Mucosa of descending colon (tissue), 3 donors: Measurements from ENCODE around the gene VEZF1. TPM values are rescaled to one million over a fixed set of nuclear protein-coding genes. Genes with fewer than 3 reads are reported as not detected.

Source experiments
- ATAC-seq: fragments of 200-7000 bp; cut with Tn5 transposase; one replicate; pipeline ENCODE4 v1.9.1; 2020; ENCODE audit warnings: mild to moderate bottlenecking, moderate library complexity
- DNase-seq, 3 donors: peaks; one replicate each; pipeline ENCODE4 v3.0.0-alpha.2; 2020
- H3K36me3 ChIP-seq: fragments of 200-600 bp; one replicate; pipeline ENCODE4 v1.8.0; 2021; ENCODE audit warnings: low read depth, mild to moderate bottlenecking
- H3K4me1 ChIP-seq: fragments of 200-600 bp; one replicate; pipeline ENCODE4 v1.8.0; 2021; ENCODE audit warnings: low read depth, mild to moderate bottlenecking
- H3K4me3 ChIP-seq: fragments of 200-600 bp; one replicate; pipeline ENCODE4 v1.8.0; 2021; ENCODE audit warnings: mild to moderate bottlenecking
- H3K9me3 ChIP-seq: fragments of 200-600 bp; one replicate; pipeline ENCODE4 v1.8.0; 2021; ENCODE audit warnings: mild to moderate bottlenecking
- CTCF ChIP-seq: fragments of 200-600 bp; IDR thresholded peaks from one replicate; pipeline ENCODE4 v1.8.0; 2022; ENCODE audit warnings: antibody characterized with exemption, mild to moderate bottlenecking
- intact Hi-C, 2 donors: fragments of 100-400 bp; cut with DNase I in 1 of 2; cut with micrococcal nuclease in 1 of 2; formaldehyde crosslinking; loops; one replicate each; pipeline versions ENCODE4 v1.11.0 to v1.11.1; 2022; cut with DNase I, micrococcal nuclease
- total RNA-seq, 3 donors: library from RNA; stranded (reverse); fragmentation: NEBNext Ultra II Directional in 2 of 3; extraction: Animal tissue kit (Norgen Biotek cat#: 25700) in 2 of 3; gene quantifications; one replicate each; pipeline versions ENCODE4 v1.2.1 to v1.2.4, GENCODE V29; 2021 to 2023
- donor health status: DM: no; HTN: no; CAD: no; lungs with moderate emphysema.
- donor health status: DM: no; HTN: no; CAD: no.
- donor health status: DM: no; HTN: yes; CAD: no.

VEZF1 gene
- total RNA-seq, 3 donors from 2014 or later: 48.1 to 107 (median 48.9) TPM

GRCh38 chr17:57943140-57943539, 44.9 kb downstream of the VEZF1 start:
- ATAC-seq (no peak), DNase-seq (no peak)
- H3K36me3 ChIP-seq: no peaks in the 10 kb centered on the region
- H3K4me1 ChIP-seq: peaks cover 35% of the 10 kb centered on the region
- no peak for TF ChIP-seq CTCF
- no peaks in the 10 kb centered on the region for H3K9me3 ChIP-seq
- intact Hi-C loops: loop anchor here in 1 of 2 donors (10.0 kb wide), 1 partner anchor 48 kb away; no protein-coding TSS in a partner anchor
- no peak overlapping the region for H3K4me3 ChIP-seq

DNA sequence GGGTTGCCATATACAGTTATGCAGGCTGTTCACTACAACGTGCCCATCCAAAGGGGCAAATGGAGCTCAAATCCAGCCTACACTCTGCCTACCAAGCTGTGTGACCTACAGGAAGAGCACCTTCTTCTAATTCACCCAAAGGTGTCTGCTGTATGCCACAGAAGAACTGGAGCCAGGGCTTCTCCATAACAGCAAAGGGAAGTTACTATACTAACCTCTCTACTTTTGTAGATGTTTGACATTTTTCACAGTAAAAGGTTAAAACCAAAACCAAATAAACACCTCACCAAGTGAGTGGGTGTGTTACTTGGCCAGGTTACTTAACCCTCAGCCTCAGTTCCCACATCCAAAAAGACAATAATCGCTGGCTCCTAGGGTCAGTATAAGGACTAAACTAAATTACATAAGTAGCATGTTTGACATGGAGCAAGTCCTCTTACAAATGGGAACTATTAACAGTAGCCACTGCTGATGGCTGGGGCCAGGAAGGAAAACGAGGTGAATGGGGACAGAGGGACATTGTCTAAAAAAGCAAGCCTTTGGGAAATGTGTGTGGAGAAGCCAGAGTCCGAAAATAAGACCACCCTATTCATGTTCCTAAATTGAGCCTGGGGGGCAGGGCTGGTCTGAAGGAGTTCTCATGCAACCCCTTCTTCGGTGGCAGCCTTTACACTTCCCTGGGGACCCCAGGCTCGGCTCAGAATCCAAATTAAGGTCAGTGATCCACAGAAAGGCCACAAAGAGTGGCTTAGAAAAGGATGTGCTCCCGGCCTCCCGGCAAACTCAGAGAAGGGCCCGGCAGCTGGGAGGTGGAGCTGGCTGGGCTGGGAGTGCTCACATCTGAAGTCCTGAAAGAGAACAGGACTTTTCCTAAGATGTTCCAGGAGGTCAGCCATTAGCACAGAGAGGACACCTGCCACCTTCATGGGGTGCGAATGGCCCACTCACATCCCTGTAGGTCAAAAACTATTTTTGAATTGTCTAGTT, 46.4 kb downstream of the VEZF1 start:
- no peak for TF ChIP-seq CTCF
- H3K4me3 ChIP-seq: no peak overlapping the region
- DNase-seq (no peak), ATAC-seq (no peak)
- H3K9me3 ChIP-seq: no peaks in the 10 kb centered on the region
- no peaks in the 10 kb centered on the region for H3K36me3 ChIP-seq
- peaks cover 31% of the 10 kb centered on the region for H3K4me1 ChIP-seq
- intact Hi-C loops: loop anchor here in 1 of 2 donors (10.0 kb wide), 1 partner anchor 47 kb away; no protein-coding TSS in a partner anchor

- Histone ChIP-seq H3K4me3 (no peak overlapping the region), H3K9me3 (no peaks in the 10 kb centered on the region), H3K4me1 (peaks cover 38% of the 10 kb centered on the region), H3K36me3 (no peaks in the 10 kb centered on the region)
- TF ChIP-seq CTCF: no peak
- DNase-seq (no peak), ATAC-seq (peak; percentile 6)
- intact Hi-C loops: loop anchor here in 1 of 2 donors (10.0 kb wide), 1 partner anchor 46 kb away; no protein-coding TSS in a partner anchor
Measured at GRCh38 chr17:57940653-57941329, 47.3 kb downstream of the VEZF1 start.

GRCh38 chr17:57940231-57940630, 47.8 kb downstream of the VEZF1 start:
- intact Hi-C loops: loop anchor here in 1 of 2 donors (10.0 kb wide), 1 partner anchor 45 kb away; no protein-coding TSS in a partner anchor
- ATAC-seq (peak; percentile 36), DNase-seq (no peak)
- H3K36me3 ChIP-seq: no peaks in the 10 kb centered on the region
- H3K4me1 ChIP-seq: peaks cover 43% of the 10 kb centered on the region
- no peak for TF ChIP-seq CTCF
- H3K9me3 ChIP-seq: no peaks in the 10 kb centered on the region
- no peak overlapping the region for H3K4me3 ChIP-seq

GRCh38 chr17:57939797-57940196, 48.3 kb downstream of the VEZF1 start:
- H3K4me3 ChIP-seq: no peak overlapping the region
- peak; percentile 65 for ATAC-seq
- peaks cover 45% of the 10 kb centered on the region for H3K4me1 ChIP-seq
- H3K36me3 ChIP-seq: no peaks in the 10 kb centered on the region
- H3K9me3 ChIP-seq: no peaks in the 10 kb centered on the region
- no peak for TF ChIP-seq CTCF
- peak; percentile 67 to 84 (median 72) for DNase-seq
- intact Hi-C loops: loop anchor here in 1 of 2 donors (10.0 kb wide), 1 partner anchor 45 kb away; no protein-coding TSS in a partner anchor
